Right lobe of liver (tissue), 4 donors: ENCODE measurements around the gene ANO7.

Experiments
- CTCF ChIP-seq, 4 donors: fragments of 200-600 bp in 3 of 4; fragments of 450-650 bp in 1 of 4; IDR thresholded peaks; one replicate each; pipeline versions ENCODE4 v1.5.1 to v1.8.0; 2016 to 2022; ENCODE audit warnings: antibody characterized with exemption in 4 of 4, mild to moderate bottlenecking in 2 of 4
- POLR2A ChIP-seq: fragments of 450-650 bp; IDR thresholded peaks from one replicate; pipeline ENCODE4 v1.6.1; 2017; ENCODE audit warnings: antibody characterized with exemption, mild to moderate bottlenecking
- donor health status: DM: no; HTN: no; CAD: no.
- donor health status: DM: no; HTN: no; CAD: no.
- donor health status: DM: no; HTN: yes; CAD: no.

- TF ChIP-seq CTCF (IDR thresholded peaks at IDR 0.05) = no peak
- no peak for TF ChIP-seq POLR2A
These were observed 11.7 kb downstream of the ANO7 start for GRCh38 chr2:241199897-241200821.
